HG02852 (cell line): ENCODE data around the gene SMIM28.
A peak's percentile ranks its signal among the peaks of the same experiment; 100 is the strongest.
"Not testable (repeated sequence)": the region's sequence is repeated elsewhere in the genome, so short reads cannot be mapped to it uniquely, and the experiment has no call there.

Source experiments
- ATAC-seq: cut with Tn5 transposase; IDR thresholded peaks from one replicate; pipeline ENCODE4 v1.9.1; 2021; ENCODE audit warnings: mild to moderate bottlenecking, moderate library complexity; ENCODE audit not compliant: unreplicated experiment

SMIM28 gene

DNA sequence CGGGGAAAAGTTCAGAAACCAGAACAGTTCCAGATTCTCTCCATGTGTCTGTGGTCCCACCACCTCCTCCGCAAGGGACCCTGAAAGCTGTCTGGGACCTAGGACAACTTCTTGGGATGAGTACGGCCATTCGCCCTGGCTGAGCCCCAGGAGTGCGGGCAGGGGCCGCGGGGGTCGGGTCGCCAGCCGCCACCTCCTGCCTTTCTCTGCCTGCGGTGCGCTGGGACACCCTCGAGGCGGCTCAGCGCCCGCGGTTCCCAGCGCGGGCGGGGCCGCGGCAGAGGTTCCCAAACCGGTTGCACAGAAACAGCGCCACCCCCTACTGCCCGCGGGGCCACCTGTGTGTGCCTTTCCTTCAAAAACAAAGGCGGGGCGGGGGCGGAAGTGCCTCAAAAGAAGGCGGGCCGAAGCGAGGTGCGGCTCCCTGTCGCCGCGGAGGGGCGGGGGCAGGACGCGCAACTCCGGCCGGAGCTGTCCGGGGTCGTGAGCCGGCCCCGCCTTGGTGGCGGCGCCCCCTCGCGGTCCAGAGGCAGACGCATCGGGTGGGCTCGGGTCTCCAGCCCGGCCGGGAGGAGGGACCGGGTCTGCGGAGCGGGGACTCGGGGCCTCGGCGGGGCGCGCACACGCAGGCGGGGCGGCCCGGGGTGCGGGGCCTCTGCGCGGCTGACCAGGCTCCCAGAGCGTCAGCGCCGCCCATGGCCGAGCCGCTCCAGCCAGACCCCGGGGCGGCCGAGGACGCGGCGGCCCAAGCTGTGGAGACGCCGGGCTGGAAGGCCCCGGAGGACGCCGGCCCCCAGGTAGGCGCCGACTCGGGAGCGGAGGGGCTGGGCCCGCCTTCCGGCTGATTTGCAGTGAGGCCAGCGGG, 26.3 kb downstream of the SMIM28 start, which contains the start of gene HEBP2:
Gene HEBP2 (plus strand): TSS at position 423 of the 865 bp plus-strand sequence. CDS start 273 bp downstream, at position 696.
- ATAC-seq: peak; percentile 88

- ATAC-seq: peak; percentile 10
Measured at GRCh38 chr6:138404666-138405337, 27.1 kb downstream of the SMIM28 start.

DNA sequence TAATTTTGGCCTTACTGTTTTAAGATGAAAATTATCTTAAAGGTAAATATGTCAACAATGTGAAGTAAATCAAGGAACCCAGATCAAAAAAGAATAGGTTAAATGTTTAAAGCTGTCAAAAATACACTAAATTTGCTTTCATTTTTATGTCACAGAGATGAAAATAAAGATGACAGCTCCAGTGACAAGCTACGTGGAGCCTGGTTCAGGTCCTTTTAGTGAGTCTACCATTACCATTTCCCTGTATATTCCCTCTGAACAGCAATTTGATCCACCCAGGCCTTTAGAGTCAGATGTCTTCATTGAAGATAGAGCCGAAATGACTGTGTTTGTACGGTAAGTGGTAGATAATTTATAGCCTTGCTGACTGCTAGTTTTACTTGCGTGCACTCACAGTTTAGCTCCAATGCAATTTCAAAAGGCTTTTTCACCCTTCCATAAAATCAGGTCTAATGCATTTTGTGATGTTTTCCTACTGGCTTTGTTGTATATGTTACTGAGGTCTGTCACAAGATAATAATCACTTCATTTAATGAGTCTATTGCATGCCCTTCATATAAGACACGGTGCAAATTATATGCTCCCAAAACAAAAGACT, 28.2 kb downstream of the SMIM28 start:
- ATAC-seq: no peak

DNA sequence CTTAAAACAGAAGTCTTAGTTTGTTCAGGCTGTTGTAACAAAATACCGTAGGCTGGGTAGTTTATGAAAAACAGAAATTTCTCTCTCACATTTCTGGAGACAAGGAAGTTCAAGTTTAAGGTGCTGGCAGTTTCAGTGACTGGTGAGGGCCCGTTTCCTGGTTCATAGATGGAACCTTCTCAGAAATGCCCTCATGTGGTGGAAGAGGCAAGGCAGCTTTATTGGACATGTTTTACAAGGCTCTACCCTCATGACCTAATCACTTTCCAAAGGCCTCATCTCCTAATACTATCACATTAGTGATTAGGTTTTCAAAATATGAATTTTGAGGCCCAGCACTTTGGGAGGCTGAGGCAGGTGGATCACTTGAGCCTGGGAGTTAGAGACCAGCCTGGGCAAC, 28.7 kb downstream of the SMIM28 start:
- no peak for ATAC-seq

DNA sequence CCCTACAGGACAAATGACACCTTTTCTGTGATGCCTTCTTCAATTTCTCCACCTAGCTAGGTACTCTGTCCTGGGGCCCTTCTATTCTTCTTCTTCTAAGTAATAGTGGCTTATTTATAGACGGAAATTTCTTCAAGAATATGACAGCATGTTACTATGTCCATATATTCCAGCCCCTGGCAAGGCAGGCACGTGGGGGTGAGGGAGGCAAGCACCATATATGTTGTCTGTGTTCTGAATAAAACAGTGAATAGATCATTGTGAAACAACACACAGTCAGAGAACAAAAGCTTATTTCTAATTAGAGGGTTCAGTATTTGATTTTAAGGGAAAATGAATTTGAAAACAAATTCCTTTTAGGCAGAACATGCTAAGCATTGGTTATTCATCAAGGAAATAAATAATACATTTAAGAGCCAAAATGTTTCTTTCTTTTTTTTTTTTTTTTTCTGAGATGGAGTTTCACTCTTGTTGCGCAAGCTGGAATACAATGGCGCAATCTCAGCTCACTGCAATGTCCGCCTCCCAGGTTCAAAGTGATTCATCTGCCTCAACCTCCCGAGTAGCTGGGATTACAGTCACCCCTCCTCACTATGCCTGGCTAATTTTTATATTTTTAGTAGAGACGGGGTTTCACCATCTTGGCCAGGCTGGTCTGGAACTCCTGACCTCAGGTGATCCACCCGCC, 32.5 kb downstream of the SMIM28 start:
- no peak for ATAC-seq

DNA sequence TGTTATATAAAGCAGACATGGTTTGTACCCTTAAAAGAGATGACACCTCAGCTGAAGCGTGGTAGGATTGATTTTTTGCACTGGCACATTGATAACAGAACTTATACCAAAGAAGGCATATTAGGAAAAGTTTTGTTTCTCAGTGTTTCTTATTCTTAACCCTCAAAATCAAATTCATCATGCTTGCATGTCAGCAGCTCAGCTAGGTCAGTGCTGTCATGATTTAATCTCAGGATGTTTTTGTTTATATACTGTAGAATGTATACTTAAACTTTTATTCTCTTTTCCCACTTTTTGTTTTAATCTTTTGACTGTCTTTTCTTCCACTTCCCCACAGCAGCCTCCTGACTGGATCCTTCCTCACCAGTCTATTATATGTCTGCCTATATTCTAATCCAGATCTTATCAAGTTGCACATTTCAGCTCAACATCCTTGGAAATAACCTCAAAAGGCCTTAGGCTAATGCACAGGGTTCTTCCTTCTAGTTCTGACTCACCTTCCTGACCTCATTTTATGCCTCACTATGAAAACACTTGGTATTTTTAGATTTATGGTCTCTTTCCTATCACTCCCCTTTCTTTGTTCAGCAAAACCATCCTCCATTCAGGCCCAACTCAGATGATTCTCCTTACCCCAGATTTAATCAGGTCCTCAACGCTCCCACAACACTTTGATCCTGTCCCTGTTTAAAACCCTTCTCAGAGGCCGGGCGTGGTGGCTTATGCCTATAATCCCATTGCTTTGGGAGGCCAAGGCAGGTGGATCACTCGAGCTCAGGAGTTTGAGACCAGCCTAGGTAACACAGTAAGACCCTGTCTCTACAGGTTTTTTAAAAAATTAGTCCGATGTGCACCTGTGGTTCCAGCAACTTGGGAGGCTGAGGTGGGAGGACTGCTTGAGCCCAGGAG, 33.5 kb downstream of the SMIM28 start:
- ATAC-seq: peak; percentile 85

DNA sequence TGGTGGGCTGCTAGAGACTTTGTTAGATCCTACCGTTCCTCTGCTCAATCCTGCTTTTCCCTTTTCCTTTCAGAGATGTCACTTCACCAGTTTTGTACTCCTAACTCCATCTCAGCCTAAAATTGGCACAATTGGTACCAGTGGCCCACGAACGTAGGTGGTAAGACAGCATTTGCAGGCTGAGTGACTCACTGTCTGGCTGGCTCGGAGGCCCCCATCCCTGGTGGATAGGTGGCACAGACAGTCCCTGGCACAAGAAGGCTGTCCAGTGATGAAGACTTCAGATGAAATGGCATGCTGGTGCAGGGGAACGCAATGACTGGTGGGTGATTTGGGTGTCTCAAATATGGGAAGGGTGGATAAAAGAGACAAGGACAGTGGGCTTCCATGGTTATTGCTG, 37.4 kb downstream of the SMIM28 start:
- no peak for ATAC-seq

DNA sequence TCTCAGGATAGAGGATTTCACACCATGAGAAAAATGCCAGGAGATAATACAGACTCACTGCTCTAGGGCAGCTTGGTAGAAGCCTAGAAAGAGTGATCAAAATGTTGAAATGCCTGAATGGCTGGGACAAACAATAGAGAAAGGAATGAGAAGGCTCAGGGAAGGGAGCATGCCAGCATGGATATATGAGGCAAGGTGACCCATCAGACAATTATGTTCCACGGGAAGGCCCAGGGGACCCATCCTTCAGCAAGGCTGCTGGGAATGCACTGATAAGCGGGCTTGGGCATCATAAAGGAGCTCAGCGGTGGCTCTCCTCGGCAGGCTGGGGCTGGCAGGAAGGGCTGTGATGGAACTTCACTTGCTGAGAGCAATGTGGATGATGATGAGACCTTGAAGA, 38.5 kb downstream of the SMIM28 start:
- no peak for ATAC-seq

- ATAC-seq: no peak
Measured at GRCh38 chr6:138417493-138418117, 39.9 kb downstream of the SMIM28 start.

DNA sequence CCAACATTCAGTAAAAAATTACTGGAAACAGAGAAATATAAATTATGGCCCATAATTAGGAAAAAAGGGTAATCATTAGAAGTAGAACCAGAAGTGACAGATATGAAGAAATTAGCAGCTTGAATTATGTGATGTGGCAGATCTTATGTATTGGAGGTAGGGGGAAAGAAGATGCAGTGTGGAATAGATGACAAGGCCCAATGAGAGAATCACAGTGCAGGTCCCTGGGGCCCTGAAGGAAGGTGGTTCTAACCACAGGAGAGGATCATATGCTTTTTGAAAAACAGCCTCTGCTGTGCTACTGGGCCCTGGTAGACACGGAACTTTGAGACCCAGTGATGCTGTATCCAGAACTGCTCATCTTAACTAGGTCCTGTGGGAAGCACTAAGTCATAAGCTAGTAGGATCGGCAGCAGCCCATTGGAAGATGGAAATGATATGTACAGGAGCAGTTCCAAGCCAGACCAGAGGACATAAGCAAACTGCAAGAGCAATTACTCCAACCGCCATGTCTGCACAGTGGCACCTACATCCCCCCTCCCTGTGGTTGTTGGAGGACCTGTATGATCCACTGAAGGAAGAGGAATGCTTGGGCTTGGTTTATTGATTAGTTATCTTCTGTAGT, 40.5 kb downstream of the SMIM28 start:
- ATAC-seq: no peak

DNA sequence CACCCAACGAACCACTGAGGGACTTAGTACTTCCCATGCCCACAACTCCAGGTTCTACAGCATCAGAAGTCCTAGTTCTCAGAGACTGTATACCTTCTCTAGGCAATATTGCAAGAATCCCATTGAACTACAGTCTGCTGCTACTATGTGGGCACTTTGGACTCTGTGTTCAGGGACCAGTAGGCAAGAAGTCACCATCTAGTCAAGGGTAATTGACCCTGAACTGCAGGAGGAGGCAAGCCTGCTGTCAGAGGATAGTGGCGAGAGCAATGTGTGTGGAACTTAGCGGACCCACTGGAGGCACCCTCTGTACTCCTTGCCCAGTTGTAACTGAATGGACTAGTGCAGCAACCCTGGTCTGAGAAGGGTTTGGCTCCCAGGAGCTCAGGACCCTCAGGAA, 42.1 kb downstream of the SMIM28 start:
- ATAC-seq: no peak

DNA sequence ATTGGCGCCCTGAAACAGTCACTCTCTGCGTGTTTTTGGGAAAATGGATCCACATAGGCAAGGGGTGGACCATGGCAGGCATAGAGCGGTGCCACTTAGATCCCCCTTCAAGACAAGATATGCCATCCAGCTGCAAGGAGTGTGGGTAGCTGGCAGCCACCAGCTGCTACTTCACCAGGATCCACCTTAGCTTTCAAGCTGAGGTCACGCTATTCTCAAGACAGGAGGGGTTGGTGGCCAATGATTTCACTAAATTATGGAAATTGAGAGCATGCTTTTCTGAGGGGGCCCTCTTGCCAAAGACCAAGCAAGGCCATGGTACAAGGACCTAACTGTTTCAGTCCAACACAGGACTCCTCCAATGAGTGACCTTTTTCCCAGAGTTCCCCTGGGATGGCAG, 42.7 kb downstream of the SMIM28 start:
- no peak for ATAC-seq

DNA sequence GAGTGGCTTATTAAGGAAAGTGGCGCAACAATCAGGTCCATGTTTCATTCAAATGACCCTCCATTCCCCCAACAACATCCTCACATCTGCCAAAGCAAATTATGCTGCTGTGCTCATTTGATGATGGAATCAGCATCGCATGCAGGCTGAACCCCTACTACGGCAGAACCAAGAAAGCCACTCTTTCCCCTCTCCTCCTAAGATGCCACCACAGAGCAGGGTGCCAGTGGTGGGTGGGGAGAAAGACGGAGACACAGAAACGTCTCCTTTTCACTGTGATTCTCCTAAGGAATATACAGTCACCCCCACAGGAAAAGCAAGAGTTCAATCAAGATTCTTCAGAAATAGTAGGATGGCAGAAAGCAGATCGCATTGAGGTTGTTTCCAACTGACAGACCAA, 43.4 kb downstream of the SMIM28 start:
- ATAC-seq: no peak

DNA sequence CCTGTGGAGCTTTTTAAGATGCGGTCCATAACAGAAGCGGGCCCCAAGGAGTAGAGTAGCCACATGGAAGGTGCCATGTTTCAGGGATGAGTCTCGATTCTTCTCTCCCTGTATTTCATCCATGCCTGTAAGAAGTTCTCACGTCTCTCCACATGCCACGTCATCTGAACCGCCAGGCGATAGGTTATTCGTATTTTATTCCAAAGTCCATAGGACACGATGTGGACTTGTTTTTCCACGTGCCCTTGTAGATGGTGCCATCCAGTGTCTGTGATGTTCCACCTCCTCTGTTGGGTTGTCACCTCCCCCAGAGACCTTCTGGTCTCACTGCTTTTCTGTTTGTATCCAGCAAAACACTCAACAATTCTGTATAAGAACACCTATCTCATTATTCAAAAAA, 43.9 kb downstream of the SMIM28 start:
- no peak for ATAC-seq

GRCh38 chr6:138422861-138423260, 45.2 kb downstream of the SMIM28 start:
- ATAC-seq: no peak

DNA sequence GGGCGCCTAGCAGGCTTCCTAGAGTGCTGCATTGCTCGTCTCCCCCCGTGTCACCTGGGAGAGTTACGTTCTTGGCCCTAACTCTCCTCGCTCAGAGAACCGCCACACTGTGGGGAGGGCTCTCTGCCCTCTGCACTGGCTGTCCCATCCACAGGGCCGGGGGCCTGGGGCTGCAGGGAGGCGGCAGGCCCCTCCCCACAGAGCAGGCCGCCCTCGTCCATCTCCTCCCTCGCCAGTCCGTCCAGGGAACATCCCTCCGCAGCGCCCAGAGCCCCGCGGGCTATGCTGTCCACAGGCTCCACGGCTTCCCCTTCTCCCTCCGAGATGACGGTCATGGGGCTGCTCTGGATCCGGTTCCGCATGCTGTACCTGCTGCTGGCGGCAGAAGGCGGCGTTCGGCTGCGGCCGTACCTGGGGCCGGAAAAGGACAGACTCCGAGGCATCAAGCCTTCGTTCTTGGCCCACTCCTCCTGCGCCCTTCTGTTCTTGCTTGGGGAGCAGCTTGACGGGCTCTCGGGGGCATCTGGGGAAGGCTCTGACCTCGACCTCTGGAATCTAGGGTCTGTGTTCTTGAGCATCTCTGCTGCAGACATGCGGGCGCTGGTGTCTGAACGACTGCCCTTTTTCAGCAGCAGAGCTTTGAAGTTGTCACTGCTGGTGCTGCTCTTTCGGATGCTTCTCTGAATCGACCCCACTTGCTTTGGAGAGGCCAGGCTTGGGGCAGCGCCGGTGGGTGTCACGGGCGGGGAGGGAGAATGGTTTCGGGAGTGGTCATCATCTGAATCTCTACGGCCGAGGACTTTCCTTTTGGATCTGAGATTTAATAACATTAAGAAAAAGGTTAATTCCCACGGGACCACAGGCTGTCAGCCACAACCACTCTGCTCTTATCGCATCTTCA, 46.5 kb downstream of the SMIM28 start:
- no peak for ATAC-seq

GRCh38 chr6:138425256-138425655, 47.6 kb downstream of the SMIM28 start:
- not testable (repeated sequence) for ATAC-seq

DNA sequence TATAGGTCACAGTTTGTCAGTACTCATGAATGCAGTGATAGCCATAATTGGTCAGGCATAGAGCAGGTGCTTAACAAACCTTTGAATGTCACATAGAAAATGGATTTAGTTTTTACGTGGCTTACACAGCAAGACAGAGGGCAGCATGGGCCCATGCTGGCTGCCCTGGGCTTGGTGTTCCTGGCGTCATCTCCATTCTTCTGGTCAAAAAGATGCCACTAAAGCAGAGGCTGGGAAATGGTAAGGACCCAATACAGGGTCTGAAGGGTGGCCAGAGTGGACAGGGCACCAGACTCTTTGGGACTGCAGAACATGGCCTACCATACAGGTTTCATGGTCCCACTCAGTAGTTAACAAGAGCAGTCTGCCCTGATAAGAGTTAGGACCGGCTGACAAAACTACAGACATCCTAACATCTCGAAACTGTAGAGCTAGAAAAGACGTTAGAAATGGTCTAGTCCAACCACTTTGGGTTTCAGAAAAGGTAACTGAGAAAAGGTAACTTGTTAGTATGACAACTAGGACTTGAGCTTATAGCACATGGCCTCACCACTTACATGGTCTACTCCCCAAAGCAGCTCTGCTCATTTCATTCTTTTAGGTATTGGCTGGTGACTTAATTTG, 48.9 kb downstream of the SMIM28 start:
- no peak for ATAC-seq
